Myocyte (in vitro differentiated cells): ENCODE results near the gene PRAMEF11. TPM values are rescaled to one million over a fixed set of nuclear protein-coding genes. Genes with fewer than 3 reads are reported as not detected.

Source experiments
- DNase-seq: peaks from one replicate; pipeline ENCODE4 v3.0.0-alpha.2; 2012; ENCODE audit warnings: low read depth
- total RNA-seq: library from RNA; depleted of rRNA; stranded (reverse); fragments of >200 nt; gene quantifications from 2 replicates; pipeline ENCODE4 v1.2.3, GENCODE V29; 2014

Gene PRAMEF11
- total RNA-seq, 1 donor from 2014 or later = not detected

- no peak for DNase-seq
Measured at GRCh38 chr1:12774801-12775345, 56.3 kb downstream of the PRAMEF11 start.

Other genes with a start within 250 kb of the PRAMEF11 start
- gene DHRS3, start 213.2 kb downstream of the PRAMEF11 start, total RNA-seq = 0.21 TPM in 1 of 2 replicates, not detected in the other
- not detected in 2 replicates for gene AADACL4, start 187.3 kb downstream of the PRAMEF11 start, total RNA-seq
- gene AADACL3, start 115.3 kb downstream of the PRAMEF11 start, total RNA-seq = not detected in 2 replicates
- gene CFAP107, start 85.2 kb downstream of the PRAMEF11 start, total RNA-seq = not detected in 2 replicates
- gene PRAMEF12, start 57.7 kb downstream of the PRAMEF11 start, total RNA-seq = not detected in 2 replicates
- gene PRAMEF1, start 40.0 kb downstream of the PRAMEF11 start, total RNA-seq = not detected in 2 replicates
- gene HNRNPCL1, start 17.3 kb upstream of the PRAMEF11 start, total RNA-seq = not detected in 2 replicates
- gene PRAMEF2, start 25.7 kb upstream of the PRAMEF11 start, total RNA-seq = not detected in 2 replicates
- not detected in 2 replicates for gene PRAMEF4, start 54.8 kb upstream of the PRAMEF11 start, total RNA-seq
- not detected in 2 replicates for gene PRAMEF10, start 66.9 kb upstream of the PRAMEF11 start, total RNA-seq
- gene PRAMEF7, start 85.2 kb upstream of the PRAMEF11 start, total RNA-seq = not detected in 2 replicates
- not detected in 2 replicates for gene PRAMEF6, start 116.2 kb upstream of the PRAMEF11 start, total RNA-seq
- not detected in 2 replicates for gene PRAMEF27, start 225.2 kb upstream of the PRAMEF11 start, total RNA-seq
- gene HNRNPCL3, start 229.4 kb upstream of the PRAMEF11 start, total RNA-seq = not detected in 2 replicates
- gene PRAMEF25, start 239.4 kb upstream of the PRAMEF11 start, total RNA-seq = not detected in 2 replicates